Uterus (tissue), 2 donors: ENCODE measurements around the gene PABPC1L.
"Not testable (repeated sequence)": the region's sequence is repeated elsewhere in the genome, so short reads cannot be mapped to it uniquely, and the experiment has no call there.

ENCODE experiments used
- CTCF ChIP-seq, 4 experiments: fragments of 200-600 bp in 2 of 4; fragments of 450-650 bp in 2 of 4; sonication (generic) in 2 of 4; IDR thresholded peaks; one replicate each; pipeline ENCODE4 v1.5.1; 2016 to 2019; ENCODE audit warnings: antibody characterized with exemption in 4 of 4, mild to moderate bottlenecking in 2 of 4, moderate library complexity in 1 of 4
- POLR2A ChIP-seq, 2 donors: fragments of 450-650 bp; IDR thresholded peaks; one replicate each; pipeline ENCODE4 v1.6.1; 2016; ENCODE audit warnings: antibody characterized with exemption in 2 of 2, mild to moderate bottlenecking in 1 of 2, moderate library complexity in 1 of 2

DNA sequence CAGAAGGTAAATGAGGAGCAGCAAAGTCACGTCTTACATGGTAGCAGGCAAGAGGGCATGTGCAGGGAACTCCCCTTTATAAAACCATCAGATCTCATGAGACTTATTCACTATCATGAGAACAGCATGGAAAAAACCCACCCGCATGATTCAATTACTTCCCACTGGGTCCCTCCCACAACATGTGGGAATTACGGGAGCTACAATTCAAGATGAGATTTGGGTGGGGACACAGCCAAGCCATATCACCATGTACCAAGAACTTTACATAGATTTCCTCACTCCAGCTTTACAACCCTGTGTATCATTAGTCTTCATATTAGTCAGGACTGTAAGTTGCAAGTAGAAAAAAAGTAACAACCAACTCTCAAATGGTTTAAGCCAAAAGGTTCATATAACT lies 45.4 kb upstream of the PABPC1L start:
- TF ChIP-seq CTCF, POLR2A (IDR thresholded peaks at IDR 0.05): not testable (repeated sequence)
